Ovary (tissue), 1 donor: ENCODE data around the gene CD7.

Experiments
- EP300 ChIP-seq: sonication (generic); formaldehyde crosslinking; IDR thresholded peaks from one replicate; pipeline ENCODE4 v1.6.1; 2017; ENCODE audit warnings: antibody characterized with exemption
- POLR2A ChIP-seq: fragments of 450-650 bp; IDR thresholded peaks from one replicate; pipeline ENCODE4 v1.6.1; 2017; ENCODE audit warnings: antibody characterized with exemption, mild to moderate bottlenecking, moderate library complexity

DNA sequence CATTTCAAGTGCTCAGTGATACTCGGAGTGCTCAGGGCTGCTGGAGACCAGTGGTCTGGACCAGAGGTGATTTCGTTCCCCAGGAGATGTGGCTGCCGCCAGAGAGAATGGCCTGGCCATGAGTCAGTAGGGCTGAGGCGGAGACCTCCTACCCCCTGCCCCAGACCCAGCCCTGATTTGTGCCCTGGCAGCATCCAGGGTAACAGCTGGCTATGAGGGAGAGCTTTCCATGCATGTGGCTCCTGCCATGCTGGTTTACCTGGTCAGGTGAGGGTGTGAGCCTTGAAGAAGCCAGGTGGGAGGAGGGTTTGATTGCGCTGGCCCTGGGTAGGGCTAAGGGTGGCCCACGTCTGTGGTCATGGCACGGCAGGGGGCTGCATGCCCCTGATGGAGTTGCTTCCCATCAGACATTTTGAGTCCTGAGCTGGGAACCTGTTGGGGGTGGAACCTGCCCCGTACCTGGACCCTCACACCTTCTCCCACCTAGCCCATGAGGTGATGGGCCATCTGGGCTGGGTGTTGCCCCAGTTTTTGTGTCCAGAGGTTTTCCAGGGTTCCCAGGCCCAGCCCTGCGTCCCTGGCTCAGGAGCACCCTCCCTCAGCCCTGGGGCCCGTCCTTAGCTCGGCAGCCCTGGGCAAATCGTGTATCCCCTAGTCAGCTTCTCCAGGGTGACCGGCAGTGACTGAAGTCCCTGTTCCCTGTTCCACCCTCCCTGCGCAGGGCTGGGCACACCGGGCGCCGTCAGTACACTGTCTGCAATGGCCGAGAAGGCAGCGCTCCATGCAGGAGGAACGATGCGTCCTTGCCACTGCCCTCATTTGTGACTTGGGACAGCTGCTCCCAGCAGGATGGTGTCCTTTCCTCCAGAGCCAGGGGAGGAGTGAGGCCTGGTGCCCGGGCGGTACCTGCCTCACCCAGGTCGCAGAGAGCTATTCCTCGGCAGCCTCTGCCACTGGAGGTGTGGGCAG lies 34.9 kb downstream of the CD7 start:
- TF ChIP-seq EP300 (no peak), POLR2A (no peak)
